Stimulated activated CD4-positive, alpha-beta T cell treated with anti-CD3 and anti-CD28 coated beads, Interleukin-15, amount 100 ng/mL, for 48 hours (primary cell): ENCODE measurements around the gene MCTS1.
"Not testable (repeated sequence)": the region's sequence is repeated elsewhere in the genome, so short reads cannot be mapped to it uniquely, and the experiment has no call there.

Experiments used
- DNase-seq, 2 donors: peaks; one replicate each; pipeline ENCODE4 v3.0.0-alpha.2; 2020; ENCODE audit warnings: low read depth in 2 of 2

Gene MCTS1

DNA sequence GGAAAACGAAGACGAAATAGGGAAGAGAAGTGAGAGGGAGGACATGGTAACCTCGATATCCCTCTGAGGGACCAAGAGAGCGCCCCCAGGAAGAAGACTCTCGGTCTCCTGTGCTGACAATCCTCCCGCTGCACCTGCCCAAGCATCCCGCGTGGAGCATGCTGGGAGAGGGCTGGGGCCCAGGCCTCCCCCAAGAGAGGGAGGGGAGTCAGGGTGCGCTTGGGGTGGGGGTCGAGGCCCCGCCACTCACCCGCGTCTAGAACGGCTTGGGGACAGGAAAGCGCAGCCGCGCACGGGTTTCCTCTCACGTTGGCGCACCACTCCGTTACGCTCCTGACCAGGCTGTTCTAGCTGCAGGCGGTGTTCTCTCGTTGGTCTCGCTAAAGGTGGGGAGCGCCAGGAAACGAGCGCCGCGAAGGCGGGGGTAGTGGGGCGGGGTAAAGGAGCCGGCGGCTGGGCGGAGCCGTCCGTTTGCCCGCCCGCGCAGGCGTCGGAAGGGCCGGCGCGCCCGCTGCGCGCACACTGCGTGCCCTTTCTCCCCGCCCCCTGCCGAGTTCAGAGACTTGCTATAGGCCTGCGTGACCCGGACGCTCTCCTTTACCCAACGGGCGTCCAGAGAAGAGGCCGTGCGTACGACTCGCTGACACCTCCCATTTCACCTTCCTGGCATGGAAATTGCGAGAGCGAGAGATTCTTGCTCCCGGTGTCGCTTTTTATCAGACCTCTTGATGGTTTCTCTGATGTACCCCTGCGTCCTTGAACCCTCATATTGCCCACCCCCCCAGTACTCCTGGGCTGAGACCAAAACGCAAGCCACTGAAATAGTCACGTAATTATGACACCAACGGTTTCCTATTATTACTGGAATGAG is 26.0 kb downstream of the MCTS1 start, which contains the start of gene C1GALT1C1:
Gene C1GALT1C1 (minus strand): TSS at position 388 of the 871 bp plus-strand sequence. CDS start 2,888 bp downstream, outside the sequence.
- peak; percentile 81 to 86 for DNase-seq

DNA sequence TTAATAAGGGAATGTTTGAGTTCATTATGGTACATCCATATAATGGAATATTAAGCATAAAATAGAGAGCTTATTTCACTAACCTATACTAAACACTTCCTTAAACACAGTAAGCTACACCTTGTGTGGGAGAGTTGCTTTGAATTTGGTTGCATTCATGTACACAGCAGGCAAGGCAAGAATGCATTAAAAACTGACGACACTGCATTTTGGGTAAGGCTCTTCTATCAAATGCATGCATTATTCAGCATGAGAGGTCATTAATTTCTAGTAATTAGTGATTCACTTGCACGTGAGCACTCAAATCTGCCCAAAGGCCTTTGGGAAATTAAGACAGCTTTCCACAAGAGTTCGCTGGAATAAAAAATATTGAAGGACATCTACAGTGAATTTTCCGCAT is 34.7 kb downstream of the MCTS1 start:
- no peak for DNase-seq

DNA sequence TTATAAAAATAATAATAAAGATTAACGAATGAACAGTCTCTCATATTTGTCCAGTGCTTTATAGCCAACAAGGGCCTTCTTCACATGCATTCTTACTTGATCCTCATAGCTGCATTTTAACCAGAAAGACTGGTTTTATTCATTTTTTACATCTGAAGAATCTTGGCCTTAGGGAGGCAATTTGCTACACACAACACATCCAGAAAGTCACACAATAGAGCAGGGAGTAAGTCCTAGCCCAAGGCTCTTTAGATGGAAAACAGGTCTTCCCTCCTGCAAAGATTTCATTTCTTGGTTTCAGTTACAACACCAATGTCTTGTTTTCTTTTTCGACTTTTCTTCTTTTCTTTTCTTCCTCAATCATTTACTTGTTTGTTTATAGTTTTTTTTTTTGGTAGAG is 39.0 kb downstream of the MCTS1 start:
- no peak for DNase-seq

DNA sequence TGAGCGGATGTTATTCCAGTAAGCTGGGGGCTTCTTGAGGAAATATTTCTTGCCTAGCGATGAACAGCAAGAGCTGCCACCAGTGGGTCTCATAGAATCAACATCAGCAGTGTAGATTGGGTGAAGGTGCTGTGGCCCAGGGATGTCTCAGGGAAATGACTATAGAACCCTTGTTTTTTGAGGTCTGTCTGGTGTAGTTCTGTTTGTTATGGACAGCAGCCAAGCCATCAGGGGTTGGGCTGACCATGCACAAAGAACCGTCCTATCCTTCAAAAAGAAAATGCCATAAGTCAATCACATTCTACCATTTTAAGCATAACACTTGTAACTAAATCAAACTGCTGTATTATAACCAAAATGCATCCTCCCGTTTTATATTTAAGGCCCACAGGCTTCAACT is 43.2 kb downstream of the MCTS1 start:
- no peak for DNase-seq

DNA sequence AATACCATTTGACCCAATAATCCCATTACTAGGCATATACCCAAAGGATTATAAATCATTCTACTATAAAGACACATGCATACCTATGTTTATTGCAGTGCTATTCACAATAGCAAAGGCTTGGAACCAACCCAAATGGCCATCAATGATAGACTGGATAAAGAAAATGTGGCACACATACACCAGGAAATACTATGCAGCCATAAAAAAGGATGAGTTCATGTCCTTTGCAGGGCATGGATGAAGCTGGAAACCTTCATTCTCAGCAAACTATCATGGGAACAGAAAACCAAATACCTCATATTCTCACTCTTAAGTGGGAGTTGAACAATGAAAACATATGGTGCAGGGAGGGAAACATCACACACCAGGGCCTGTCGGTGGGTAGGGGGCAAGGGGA is 48.4 kb downstream of the MCTS1 start:
- not testable (repeated sequence) for DNase-seq

DNA sequence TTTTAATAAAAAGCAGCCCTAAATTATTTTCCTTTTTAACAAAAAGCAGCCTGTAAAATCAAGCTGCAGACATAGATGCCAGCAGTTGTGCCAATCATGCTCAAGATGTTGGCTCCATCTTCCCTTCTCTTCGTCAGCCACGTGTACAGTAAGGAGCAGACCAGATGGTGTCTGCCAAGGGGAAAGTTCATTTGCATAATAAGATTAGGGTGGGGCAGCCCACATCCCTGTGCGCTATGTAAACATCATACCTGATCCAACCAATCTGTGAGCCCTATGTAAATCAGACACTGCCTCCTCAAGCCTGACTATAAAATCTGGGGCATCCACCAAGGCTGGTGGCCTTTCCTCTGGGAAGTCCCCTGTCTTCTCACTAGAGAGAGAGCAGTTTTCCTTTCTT is 49.1 kb downstream of the MCTS1 start:
- no peak for DNase-seq

DNA sequence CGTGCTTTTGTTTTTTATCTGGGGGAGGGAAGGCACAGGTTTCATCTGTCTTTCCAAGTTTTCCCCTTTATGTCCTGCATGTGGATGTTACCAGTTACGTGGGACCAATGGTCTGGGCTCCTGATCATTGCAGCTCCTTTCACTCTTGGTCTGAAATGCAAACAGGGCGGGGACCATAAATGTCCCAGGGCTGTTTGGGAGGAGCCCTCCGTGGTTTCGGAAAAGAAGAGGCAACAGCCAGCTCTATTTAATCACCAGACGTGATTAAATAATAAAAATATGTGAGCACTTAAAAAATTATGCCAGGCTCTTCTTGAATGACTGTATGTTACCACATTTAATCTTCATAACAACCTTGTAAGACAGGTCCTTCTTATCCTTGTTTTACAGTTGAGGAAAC is 56.7 kb downstream of the MCTS1 start:
- DNase-seq, result no peak
